GM18499 (cell line): ENCODE measurements around the gene ICAM3.

ENCODE experiments used
- ATAC-seq: cut with Tn5 transposase; IDR thresholded peaks from one replicate; pipeline ENCODE4 v1.9.1; 2021; ENCODE audit warnings: moderate number of reproducible peaks; ENCODE audit not compliant: insufficient read depth, unreplicated experiment

Gene ICAM3

DNA sequence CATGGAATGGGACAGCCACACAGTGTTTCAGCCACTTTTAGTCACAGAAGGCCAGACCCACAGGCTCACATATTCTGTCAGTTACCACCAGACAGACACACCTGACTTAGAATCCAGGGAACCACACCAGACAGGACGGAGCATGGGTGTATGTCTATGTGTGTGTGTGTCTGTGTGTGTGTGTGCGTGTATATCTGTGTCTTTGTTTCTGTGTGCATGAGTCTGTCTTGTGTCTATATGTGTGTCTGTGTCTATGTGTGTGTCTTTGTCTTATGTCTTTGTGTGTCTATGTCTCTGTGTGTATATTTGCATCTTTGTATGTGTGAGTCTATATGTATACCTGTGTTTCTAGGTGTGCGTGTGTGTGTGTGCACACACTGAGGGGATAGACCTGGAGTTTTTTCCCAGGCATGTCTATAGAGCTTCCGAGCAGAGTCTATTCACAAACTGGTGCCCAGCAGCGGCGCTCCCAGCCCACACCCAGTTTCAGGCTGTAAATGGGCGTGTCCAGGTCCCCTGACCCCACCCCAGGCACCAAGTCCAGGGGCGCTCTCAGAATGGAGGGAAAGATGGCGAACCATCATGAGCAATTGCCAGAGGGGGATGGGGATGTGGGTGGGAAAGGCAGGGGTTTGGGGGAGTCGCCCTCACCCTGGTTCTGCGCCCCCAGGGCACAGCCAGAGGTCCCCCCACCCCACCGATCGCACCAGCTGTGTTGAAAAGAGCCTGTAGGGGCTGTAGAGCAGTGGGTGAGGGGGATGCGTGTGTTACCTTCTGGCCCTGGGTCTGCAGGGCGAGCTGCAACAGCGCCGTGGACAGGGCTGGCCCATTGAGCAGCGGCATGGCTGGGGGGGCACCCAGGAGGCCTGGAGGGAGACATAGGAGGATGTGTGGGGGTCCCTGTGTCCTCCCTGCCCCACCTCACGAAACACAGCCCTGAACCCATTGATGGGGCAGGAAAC, 17.3 kb downstream of the ICAM3 start:
- ATAC-seq: no peak

- ATAC-seq: no peak
These were observed 18.0 kb downstream of the ICAM3 start for GRCh38 chr19:10321417-10321797.

- ATAC-seq: no peak
These were observed 18.6 kb downstream of the ICAM3 start for GRCh38 chr19:10320602-10321416.

- no peak for ATAC-seq
These were observed 20.4 kb downstream of the ICAM3 start for GRCh38 chr19:10318807-10319682.

- ATAC-seq: no peak
These were observed 21.5 kb downstream of the ICAM3 start for GRCh38 chr19:10317857-10318462.

- ATAC-seq: no peak
These were observed 22.2 kb downstream of the ICAM3 start for GRCh38 chr19:10317045-10317856.

- no peak for ATAC-seq
These were observed 23.0 kb downstream of the ICAM3 start for GRCh38 chr19:10316229-10317044.

- no peak for ATAC-seq
These were observed 23.8 kb downstream of the ICAM3 start, which contains the start of gene FDX2 for GRCh38 chr19:10315335-10316214. Gene FDX2, minus strand, starts transcription at chr19:10316015. Its CDS starts 19 bp downstream, at chr19:10315996.

DNA sequence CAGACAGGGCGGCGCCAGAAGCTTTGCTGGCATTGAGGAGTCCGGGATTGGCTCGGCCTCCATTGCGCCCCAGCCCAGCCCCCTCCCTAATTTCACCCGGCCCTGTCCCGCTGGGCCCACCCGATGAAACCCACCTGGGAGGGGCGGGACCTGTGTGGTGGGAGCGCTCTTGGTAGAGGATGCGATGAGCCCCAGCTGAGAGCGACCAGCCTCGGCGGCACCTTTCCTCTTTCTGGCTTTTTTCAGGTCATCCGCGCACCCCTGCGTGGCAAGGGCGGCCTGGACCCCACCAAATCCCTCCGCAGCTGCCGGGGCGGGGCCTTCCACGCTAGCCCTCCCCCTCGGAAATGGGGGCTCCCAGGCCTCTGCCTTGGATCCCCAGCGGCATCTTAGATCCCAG, 30.0 kb downstream of the ICAM3 start, which contains the start of gene ZGLP1:
ZGLP1 (minus strand) TSS at position 393 of the 400 bp plus-strand sequence.
- no peak for ATAC-seq

GRCh38 chr19:10306327-10306726, 33.1 kb downstream of the ICAM3 start:
- ATAC-seq: no peak

DNA sequence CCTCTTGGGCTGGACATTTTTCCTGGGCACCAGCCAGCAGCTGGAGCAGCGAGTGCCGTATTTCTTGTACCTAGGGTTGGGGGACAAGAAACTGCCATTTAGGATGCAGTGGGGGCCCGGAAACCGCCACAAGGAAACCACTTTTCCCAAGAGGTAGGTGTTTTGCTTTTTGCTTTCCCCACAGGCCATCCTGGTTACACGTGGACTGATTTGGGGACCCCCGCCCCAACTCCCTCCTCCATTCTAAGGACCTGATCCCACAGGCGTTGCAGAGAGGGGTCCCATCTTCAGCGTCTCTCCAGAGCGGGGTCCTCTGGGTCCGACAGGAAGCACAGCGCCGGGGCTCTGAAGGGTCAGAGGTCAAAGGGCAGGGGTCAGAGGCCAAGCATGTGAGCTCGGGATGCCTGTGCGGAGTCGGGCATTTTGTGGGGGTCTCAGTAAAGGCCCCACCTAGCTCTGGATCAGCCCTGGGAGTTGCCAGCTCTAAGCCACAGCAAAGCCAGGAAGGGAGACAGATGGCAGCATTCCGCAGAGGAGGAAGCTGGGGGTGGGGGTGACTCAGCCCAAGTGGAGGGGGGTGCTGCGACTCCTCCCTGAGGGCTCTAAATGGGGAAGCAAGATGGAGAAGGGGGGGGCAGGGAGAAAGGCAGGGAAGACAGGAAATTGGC, 34.2 kb downstream of the ICAM3 start:
- no peak for ATAC-seq

GRCh38 chr19:10299545-10300458, 39.6 kb downstream of the ICAM3 start:
- no peak for ATAC-seq

GRCh38 chr19:10295847-10296591, 43.4 kb downstream of the ICAM3 start:
- ATAC-seq: no peak

DNA sequence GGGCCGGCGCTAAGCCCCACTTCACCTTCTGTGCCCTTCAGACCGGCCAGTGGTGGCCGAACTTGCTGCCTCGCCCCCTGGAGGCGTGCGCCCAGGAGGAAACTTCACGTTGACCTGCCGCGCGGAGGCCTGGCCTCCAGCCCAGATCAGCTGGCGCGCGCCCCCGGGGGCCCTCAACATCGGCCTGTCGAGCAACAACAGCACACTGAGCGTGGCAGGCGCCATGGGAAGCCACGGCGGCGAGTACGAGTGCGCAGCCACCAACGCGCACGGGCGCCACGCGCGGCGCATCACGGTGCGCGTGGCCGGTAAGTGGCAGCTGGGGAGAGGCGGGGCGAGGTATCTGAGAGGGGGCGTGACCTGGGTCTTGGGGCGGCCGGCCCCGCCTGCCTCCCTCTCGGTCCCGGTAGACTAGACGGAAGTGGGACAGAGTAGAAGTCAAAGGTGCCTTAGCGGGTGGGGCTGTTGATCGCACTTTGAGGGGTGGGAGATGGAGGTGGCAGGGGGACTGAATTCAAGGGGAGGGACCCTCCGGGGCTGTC, 44.0 kb downstream of the ICAM3 start:
- no peak for ATAC-seq

DNA sequence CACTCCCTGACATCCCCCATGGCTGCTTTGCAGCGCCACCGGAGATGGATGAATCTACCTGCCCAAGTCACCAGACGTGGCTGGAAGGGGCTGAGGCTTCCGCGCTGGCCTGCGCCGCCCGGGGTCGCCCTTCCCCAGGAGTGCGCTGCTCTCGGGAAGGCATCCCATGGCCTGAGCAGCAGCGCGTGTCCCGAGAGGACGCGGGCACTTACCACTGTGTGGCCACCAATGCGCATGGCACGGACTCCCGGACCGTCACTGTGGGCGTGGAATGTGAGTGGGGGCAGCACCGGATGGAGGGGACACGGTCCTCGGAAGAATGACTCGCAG, 45.1 kb downstream of the ICAM3 start:
- no peak for ATAC-seq
